Uterus (tissue), 4 donors: ENCODE results near the gene MCM5. TPM values are rescaled to one million over a fixed set of nuclear protein-coding genes. Genes with fewer than 3 reads are reported as not detected.

Experiments
- DNase-seq, 2 donors: peaks; one replicate each; pipeline ENCODE4 v3.0.0-alpha.2; 2019 to 2020
- H3K27ac ChIP-seq, 2 donors: fragments of 200-600 bp; sonication (generic); 1 replicate in 1 of 2; 2 replicates in 1 of 2; pipeline ENCODE4 v1.5.1; 2016 to 2018
- H3K27me3 ChIP-seq, 2 donors: fragments of 200-600 bp; sonication (generic); one replicate each; pipeline ENCODE4 v1.5.1; 2018 to 2019; ENCODE audit warnings: control low read depth in 1 of 2
- H3K36me3 ChIP-seq, 2 donors: fragments of 200-600 bp; sonication (generic); one replicate each; pipeline ENCODE4 v1.5.1; 2019; ENCODE audit warnings: control low read depth in 1 of 2
- H3K4me1 ChIP-seq, 2 donors: fragments of 200-600 bp; sonication (generic); one replicate each; pipeline ENCODE4 v1.5.1; 2018 to 2019; ENCODE audit warnings: control low read depth in 1 of 2
- H3K4me3 ChIP-seq, 2 donors: fragments of 200-600 bp; sonication (generic); 1 replicate in 1 of 2; 2 replicates in 1 of 2; pipeline ENCODE4 v1.5.1; 2018 to 2019; ENCODE audit warnings: mild to moderate bottlenecking in 1 of 2
- H3K9me3 ChIP-seq, 2 donors: fragments of 200-600 bp; sonication (generic); one replicate each; pipeline ENCODE4 v1.5.1; 2019; ENCODE audit warnings: control low read depth in 1 of 2
- CTCF ChIP-seq, 4 experiments: fragments of 200-600 bp in 2 of 4; fragments of 450-650 bp in 2 of 4; sonication (generic) in 2 of 4; IDR thresholded peaks; one replicate each; pipeline ENCODE4 v1.5.1; 2016 to 2019; ENCODE audit warnings: antibody characterized with exemption in 4 of 4, mild to moderate bottlenecking in 2 of 4, moderate library complexity in 1 of 4
- POLR2A ChIP-seq, 2 donors: fragments of 450-650 bp; IDR thresholded peaks; one replicate each; pipeline ENCODE4 v1.6.1; 2016; ENCODE audit warnings: antibody characterized with exemption in 2 of 2, mild to moderate bottlenecking in 1 of 2, moderate library complexity in 1 of 2
- intact Hi-C: fragments of 100-400 bp; cut with DNase I; formaldehyde crosslinking; loops from one replicate; pipeline ENCODE4 v1.15.1; 2023; ENCODE audit warnings: low total_unique reads
- total RNA-seq, 4 donors: library from RNA; depleted of rRNA in 3 of 4; stranded (reverse); fragments of >200 nt in 3 of 4; gene quantifications; one replicate each; pipeline versions ENCODE4 v1.1.0 to v1.2.4, GENCODE V29; 2014 to 2023
- donor health status: DM: yes; HTN: yes; CAD: no.

MCM5 gene
- total RNA-seq, 4 donors from 2014 or later: 15.9 to 60.6 (median 40.3) TPM

DNA sequence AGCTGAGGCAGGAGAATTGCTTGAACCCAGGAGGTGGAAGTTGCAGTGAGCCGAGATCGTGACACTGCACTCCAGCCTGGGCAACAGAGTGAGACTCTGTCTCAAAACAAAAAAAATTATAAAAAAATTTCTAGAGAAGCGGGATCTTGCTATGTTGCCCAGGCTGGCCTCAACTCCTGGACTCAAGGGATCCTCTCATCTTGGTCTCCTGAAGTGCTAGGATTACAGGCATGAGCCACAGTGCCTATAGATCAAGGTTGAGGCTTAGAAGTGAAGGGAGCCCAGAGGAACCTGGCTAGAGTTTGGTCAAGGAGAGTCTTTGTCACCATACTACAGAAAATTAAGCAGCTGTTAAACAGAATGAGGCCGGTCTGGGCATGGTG, 1.4 kb upstream of the MCM5 start:
- Histone ChIP-seq H3K9me3 (no peaks in the 10 kb centered on the region), H3K4me1 (peaks cover 0 to 15% of the 10 kb centered on the region in 2 donors), H3K4me3 (no peak overlapping the region), H3K36me3 (no peaks in the 10 kb centered on the region), H3K27ac (peak overlapping the region in 1 of 2 donors; percentile 44), H3K27me3 (no peaks in the 10 kb centered on the region)
- TF ChIP-seq POLR2A (IDR thresholded peaks at IDR 0.05) (no peak), CTCF (IDR thresholded peaks at IDR 0.05) (no peak)
- intact Hi-C loops: no loop called here
- no peak for DNase-seq

GRCh38 chr22:35399114-35399677, 744 bp upstream of the MCM5 start:
- H3K4me1 ChIP-seq: peaks cover 0 to 14% of the 10 kb centered on the region in 2 donors
- TF ChIP-seq CTCF (IDR thresholded peaks at IDR 0.05): no peak
- TF ChIP-seq POLR2A (IDR thresholded peaks at IDR 0.05): no peak
- intact Hi-C loops: no loop called here
- no peaks in the 10 kb centered on the region for H3K9me3 ChIP-seq
- no peaks in the 10 kb centered on the region for H3K36me3 ChIP-seq
- no peaks in the 10 kb centered on the region for H3K27me3 ChIP-seq
- no peak for DNase-seq
- peak overlapping the region; percentile 66 to 86 for H3K4me3 ChIP-seq
- peak overlapping the region; percentile 70 to 74 for H3K27ac ChIP-seq

- Histone ChIP-seq H3K9me3 (no peaks in the 10 kb centered on the region), H3K27ac (peak overlapping the region; percentile 48 to 51), H3K4me3 (peak overlapping the region; percentile 66 to 86), H3K36me3 (no peaks in the 10 kb centered on the region), H3K4me1 (peaks cover 0 to 6% of the 10 kb centered on the region in 2 donors), H3K27me3 (no peaks in the 10 kb centered on the region)
- DNase-seq: no peak
- TF ChIP-seq CTCF (IDR thresholded peaks at IDR 0.05) (no peak), POLR2A (IDR thresholded peaks at IDR 0.05) (no peak)
- intact Hi-C loops: no loop called here
Measured at GRCh38 chr22:35400501-35400790, 506 bp downstream of the MCM5 start.

DNA sequence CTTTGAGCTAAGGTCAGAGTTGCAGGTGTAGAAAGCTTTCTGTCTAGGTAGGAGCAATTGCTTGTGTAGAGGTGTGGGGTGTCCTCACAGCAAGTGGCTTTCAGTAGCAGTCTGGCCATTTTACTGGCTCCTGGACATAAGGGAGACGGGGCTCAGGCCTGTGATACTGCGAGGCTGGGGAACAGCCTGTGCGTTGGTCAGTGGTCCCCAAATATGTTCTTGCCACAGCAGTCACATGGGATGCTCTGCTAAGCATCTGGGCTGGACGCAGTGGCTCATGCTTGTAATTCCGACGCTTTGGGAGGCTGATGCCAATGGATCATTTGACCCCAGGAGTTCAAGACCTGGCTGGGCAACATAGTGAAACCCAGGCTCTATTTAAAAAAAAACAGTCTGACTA, 1.9 kb downstream of the MCM5 start:
- peaks cover 0 to 6% of the 10 kb centered on the region in 2 donors for H3K4me1 ChIP-seq
- no peaks in the 10 kb centered on the region for H3K36me3 ChIP-seq
- intact Hi-C loops: no loop called here
- no peaks in the 10 kb centered on the region for H3K9me3 ChIP-seq
- no peak overlapping the region for H3K27ac ChIP-seq
- no peak for TF ChIP-seq CTCF (IDR thresholded peaks at IDR 0.05)
- no peak for TF ChIP-seq POLR2A (IDR thresholded peaks at IDR 0.05)
- no peak for DNase-seq
- no peaks in the 10 kb centered on the region for H3K27me3 ChIP-seq
- no peak overlapping the region for H3K4me3 ChIP-seq

DNA sequence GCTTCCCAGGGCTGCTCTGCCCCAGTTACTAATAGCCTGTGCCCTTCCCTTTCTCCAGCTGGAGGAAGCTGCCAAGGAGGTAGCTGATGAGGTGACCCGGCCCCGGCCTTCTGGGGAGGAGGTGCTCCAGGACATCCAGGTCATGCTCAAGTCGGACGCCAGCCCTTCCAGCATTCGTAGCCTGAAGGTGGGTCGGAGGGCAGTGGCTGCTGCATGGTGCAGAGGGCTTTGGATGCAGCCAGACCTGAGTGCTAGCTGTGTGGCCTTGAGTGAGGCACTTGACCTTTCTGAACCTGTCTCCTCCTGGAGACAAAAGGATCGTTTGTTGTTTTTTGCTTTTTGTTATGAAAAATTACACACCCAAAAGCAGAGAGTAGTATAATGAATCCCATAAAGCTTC, 3.4 kb downstream of the MCM5 start:
- TF ChIP-seq POLR2A (IDR thresholded peaks at IDR 0.05): no peak
- TF ChIP-seq CTCF (IDR thresholded peaks at IDR 0.05): no peak
- Histone ChIP-seq H3K4me3 (no peak overlapping the region), H3K27ac (no peak overlapping the region), H3K9me3 (no peaks in the 10 kb centered on the region), H3K36me3 (no peaks in the 10 kb centered on the region), H3K27me3 (no peaks in the 10 kb centered on the region), H3K4me1 (peaks cover 0 to 6% of the 10 kb centered on the region in 2 donors)
- intact Hi-C loops: no loop called here
- no peak for DNase-seq
